Activated naive CD8-positive, alpha-beta T cell treated with anti-CD3 and anti-CD28 coated beads, Interleukin-2, amount 50 U/mL, for 16 hours (primary cell): ENCODE measurements around the gene RAB38.

Source experiments
- DNase-seq: peaks from one replicate; pipeline ENCODE4 v3.0.0-alpha.2; 2020; ENCODE audit warnings: low read depth, low spot score

RAB38 gene

DNA sequence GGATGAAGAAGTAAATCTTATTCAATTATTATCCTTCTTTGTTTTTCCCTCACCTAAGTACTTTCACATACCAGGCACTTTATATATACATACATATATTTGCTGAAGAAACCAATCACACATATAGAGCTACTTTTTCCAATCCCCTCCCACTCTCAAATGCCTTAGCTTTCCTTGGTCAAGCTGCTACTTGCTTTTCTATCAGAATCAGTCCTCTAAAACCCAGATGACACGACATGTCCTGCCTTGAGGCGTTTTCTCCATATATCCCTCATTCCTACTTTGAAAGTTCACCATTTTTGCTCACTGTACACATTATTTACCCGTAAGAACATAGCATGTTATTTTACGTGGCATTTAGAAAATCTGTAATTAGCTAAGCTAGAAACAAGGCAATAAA is 5.4 kb downstream of the RAB38 start:
- DNase-seq, result no peak

- no peak for DNase-seq
These were observed 5.8 kb downstream of the RAB38 start for GRCh38 chr11:88169471-88169870.

DNA sequence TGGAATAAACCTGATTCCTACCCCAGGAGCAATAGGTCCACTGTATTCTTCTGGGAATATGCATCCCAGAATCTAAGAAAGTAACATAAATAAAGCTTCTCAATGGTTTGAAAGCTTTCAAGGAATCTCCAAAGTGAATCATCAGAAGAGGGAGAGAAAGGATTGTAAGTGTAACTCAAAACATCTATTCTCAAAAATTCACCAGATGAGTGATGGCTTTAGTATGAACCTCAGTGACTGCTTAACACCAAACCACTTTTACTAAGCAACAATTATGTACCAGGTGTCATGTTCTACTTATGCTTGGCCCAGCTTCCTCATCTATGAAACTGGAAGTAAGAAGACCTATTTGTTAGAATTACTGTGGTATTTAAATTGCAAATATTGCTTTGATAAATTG is 7.4 kb downstream of the RAB38 start:
- DNase-seq, result no peak

GRCh38 chr11:88164806-88165585 is 10.2 kb downstream of the RAB38 start:
- DNase-seq, result no peak

DNA sequence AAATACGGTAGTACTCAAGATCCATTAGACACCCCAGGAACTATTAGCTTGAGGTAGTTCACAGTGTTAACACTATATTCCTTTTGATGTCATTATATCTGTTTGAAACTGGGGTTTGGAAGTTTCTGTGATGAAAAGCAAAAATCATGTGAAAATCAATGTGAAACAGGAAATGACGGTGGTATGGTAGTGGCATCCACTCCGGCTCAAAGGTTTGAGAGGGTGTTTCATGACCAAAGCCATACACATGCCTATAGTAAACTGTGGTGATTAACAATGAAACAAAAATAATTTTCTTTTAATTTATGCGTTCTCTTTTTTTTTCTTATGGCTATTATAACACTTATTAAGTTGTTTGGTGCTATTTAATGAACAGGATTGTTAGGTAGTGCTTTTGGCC is 10.9 kb downstream of the RAB38 start:
- DNase-seq, result no peak

DNA sequence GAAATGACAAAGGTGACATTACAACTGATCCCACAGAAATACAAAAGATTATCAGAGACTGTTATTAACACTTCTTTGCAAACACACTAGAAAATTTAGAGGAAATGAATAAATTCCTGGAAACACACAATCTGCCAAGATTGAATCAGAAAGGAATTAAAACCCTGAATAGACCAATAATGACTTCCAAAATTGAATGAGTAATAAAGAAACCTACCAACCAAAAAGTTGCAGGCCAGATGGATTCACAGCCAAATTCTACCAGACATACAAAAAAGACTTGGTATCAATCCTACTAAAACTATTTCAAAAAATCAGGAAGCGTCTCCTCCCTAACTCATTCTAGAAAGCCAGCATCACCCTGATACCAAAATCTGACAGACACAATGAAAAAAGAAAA is 17.2 kb downstream of the RAB38 start:
- DNase-seq, result no peak

- no peak for DNase-seq
These were observed 17.9 kb downstream of the RAB38 start for GRCh38 chr11:88157370-88157769.

DNA sequence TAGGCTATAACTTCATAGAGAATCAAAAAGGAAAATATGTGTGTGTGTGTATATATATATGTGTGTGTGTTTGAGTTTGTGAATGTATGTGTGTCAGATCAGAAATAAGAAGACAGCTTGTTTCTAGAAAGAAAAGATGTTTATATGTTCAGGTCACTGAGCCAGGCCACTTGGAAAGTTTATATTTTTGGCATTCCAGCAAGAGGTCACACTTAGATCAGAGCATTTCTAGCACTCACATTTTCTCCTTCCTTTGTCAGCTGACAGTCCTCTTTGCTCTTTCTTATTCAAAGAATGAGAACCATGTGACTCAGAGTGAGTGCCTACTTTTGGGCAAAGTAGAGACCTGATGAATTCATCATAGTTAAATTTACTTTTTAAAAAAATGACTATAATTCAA is 22.9 kb downstream of the RAB38 start:
- no peak for DNase-seq

GRCh38 chr11:88151709-88152265 is 23.5 kb downstream of the RAB38 start:
- DNase-seq, result no peak

GRCh38 chr11:88146106-88146505 is 29.1 kb downstream of the RAB38 start:
- DNase-seq, result no peak

GRCh38 chr11:88139865-88140264 is 35.4 kb downstream of the RAB38 start:
- no peak for DNase-seq

DNA sequence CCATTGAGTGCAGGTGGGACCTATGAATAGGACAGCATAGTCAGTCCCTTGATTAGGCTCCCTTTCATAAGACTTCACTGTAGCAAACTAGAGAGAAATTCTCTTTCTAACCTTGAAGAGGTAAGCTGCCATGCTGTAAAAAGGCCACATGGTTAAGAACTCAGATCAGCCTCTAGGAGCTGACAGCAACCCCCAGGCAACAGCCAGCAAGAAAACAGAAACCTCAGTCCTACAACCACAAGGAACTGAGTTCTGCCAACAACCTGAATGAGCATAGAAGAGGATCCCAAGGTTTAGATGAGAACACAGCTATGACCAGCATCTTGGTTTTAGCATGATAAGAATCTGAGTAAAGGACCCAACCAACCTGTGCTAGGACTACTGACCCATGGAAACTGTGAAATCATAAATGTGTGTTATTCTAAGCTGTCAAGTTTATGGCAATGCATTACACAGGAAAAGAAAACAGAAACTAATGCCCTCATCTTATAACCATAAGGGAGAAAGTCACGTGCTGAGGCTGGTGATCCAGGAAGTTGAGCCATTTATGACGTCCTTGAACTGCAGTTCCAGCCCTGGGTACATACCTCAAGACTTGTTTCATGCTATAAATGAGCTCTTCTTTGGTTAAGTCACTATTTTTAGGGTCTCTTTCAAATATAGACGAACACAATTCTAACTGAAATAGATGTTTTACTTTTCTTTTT is 43.3 kb downstream of the RAB38 start:
- DNase-seq, result no peak

GRCh38 chr11:88122956-88123355 is 52.3 kb downstream of the RAB38 start:
- DNase-seq, result no peak

GRCh38 chr11:88119561-88119960 is 55.7 kb downstream of the RAB38 start:
- DNase-seq, result no peak

DNA sequence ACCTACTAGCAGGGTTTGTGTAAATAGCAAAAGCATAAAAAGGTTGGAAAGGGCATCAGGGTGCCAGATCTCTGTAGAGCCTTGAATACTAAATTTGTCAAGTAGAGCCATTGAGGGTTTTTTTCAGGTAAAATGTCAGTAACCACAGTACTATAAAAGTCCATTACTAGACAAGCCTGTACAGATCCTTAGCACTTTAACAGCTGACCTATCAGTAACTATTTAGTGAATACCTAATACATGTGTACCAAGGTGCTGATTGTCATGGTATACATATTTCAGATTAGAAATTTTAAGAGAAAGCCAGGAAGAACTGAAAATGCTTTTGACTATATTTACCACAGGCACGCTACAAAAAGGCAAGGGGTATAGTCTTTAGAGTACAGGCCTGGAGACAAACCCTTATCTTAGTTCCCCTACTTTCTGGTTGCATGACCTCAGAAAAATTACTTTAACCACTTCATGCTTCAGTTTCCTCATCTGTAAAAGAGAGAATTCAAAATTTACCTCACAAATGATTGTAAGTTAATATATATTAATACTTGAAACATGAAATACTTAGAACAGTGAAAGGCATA is 57.9 kb downstream of the RAB38 start:
- no peak for DNase-seq

DNA sequence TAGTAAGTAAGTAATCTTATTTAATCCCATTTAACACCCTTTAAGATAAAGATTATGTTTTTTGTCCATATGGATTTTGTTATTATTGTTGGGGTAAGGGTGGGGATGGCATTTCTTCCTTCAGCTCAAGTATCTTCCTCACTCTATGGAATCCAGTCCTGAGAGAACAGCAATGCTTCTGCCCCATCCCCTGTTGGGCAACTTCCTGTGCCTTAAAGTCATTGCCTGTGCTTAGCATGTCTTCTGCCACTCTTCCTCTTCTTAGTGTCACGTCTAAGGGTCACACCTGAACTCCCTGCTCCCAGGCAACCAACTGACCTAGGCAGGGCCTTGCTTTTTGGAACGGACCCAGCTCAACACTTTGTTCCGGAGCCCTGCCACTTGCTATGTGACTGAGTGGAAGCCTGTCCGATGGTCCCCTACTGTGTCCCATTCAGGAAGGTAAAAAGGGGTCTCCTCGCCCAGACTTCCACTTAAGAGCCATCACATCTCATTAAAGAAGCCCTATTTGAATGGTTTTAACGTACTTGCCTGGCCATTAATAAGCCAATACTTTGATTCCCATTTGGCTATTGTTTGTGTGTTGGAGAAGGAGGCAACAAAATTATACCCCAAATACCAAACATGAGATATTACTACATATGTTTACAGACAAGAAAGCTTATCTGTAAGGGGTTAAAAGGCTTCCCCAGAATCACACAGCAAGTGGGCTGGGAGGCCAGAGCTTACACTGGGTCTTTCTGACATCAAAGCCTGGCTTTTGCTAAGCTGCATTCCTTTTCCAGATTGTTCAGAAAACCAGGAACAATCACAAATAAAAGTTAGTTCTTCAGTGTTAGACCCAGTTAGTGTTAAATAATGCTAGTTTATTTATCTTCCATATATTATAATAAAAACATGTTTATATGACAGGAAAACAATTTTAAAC is 59.2 kb downstream of the RAB38 start:
- no peak for DNase-seq

DNA sequence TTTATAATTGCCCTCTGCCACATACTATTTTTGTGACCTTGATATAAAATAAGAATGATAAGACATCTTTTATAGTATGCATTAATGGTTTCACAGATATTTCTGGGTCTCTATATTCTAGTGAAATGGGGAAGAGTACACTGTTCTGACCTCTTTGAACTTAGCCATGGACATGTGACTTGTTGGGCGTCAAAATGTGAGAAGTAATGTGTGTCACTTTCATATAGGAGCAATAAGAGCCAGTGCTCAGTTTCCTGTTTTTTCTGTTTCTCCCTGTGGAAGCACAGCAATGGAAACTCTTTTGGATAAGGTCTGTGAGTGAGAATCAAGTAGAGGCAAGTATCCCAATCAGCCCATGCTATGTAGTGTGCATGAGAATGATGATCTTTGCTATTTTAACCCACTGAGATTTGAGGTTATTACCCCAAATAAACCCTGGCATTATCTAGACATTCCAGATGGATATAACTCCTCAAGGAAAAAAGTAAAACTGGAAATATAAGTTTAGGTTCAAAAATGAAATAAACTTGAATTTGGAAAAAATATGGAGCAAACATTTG is 60.7 kb downstream of the RAB38 start:
- DNase-seq, result no peak

DNA sequence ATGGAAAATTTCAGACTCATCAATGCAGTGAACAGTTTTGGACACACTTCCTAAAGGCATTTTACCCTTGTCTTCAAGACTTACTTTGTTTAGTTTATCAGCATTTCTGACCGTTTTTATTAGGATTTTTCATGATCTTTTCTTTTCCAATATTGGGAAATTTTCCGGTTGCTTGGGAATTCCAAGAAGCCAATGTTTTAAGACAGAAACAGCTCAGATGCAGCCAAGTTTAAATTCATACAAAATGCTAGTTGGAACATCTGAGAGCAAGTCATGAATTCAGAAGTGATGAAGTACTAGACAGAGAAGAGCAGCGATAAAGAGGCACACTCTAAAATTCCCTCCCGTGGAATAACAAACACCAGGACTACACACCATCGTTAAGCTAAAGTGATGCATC is 68.6 kb downstream of the RAB38 start:
- no peak for DNase-seq

DNA sequence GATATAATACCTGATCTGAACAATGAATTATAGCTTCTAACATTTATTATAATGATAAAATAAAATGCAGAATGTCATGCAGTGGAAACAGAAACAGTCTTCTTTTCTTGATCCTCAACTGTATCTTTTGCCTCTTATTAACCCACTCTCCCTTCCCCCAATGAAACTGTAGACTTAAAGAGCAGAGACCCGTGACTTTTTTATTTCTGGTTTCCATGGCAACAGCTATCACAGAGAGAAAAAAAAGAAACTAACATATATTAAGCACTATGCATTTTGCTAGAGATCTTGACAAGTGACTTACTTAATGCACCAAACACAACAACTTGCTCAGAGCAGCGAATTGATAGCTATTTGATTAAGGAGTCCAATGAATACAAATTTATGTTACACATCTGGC is 69.3 kb downstream of the RAB38 start:
- DNase-seq, result no peak

GRCh38 chr11:88105526-88105925 is 69.7 kb downstream of the RAB38 start:
- DNase-seq, result no peak

- DNase-seq, result no peak
These were observed 70.8 kb downstream of the RAB38 start for GRCh38 chr11:88104408-88104807.
